Endothelial cell of umbilical vein (primary cell): ENCODE results near the gene ZFY. TPM values are rescaled to one million over a fixed set of nuclear protein-coding genes. Genes with fewer than 3 reads are reported as not detected.

ENCODE experiments used
- BruUV-seq: library from RNA; stranded (reverse); fragments of 400-500 nt; replicated peaks from 2 replicates; lab custom pipeline; 2021; lab: Mats Ljungman, UMichigan
- CTCF ChIA-PET: fragments of 300-600, 350-600 bp; sonication (Branson Sonifier 250); formaldehyde crosslinking; loops from one replicate; lab custom pipeline; 2021; ENCODE audit warnings: antibody characterized with exemption, inconsistent platforms; lab: Charles Lee
- POLR2A ChIA-PET: fragments of 300-600, 350-600 bp; sonication (Branson Sonifier 250); formaldehyde crosslinking; loops from one replicate; lab custom pipeline; 2021; ENCODE audit warnings: antibody characterized with exemption, inconsistent platforms; lab: Charles Lee
- DNase-seq: peaks from one replicate; pipeline ENCODE4 v3.0.0-alpha.2; 2011; ENCODE audit warnings: low read depth, low spot score
- FAIRE-seq: peaks from 2 replicates; lab custom pipeline; 2011; peaks lifted over from hg19 to GRCh38; lab: Jason Lieb, UNC
- H2AFZ ChIP-seq: 2 replicates; pipeline ENCODE4 v1.6.0; 2012; ENCODE audit warnings: low read depth, low read length, control low read depth, inconsistent platforms
- H3K27ac ChIP-seq: 2 replicates; pipeline ENCODE4 v1.5.1; 2011; ENCODE audit warnings: low read depth, mild to moderate bottlenecking, control low read depth, low read length, moderate library complexity; ENCODE audit not compliant: insufficient read depth
- H3K27me3 ChIP-seq, 2 experiments: 2 replicates each; pipeline versions ENCODE4 v1.6.0 to v1.6.1; 2011; ENCODE audit warnings: low read length in 2 of 2, mixed read lengths in 1 of 2; ENCODE audit not compliant: control insufficient read depth in 2 of 2, insufficient read depth in 2 of 2
- H3K36me3 ChIP-seq, 2 experiments: 2 replicates in 1 of 2; 3 replicates in 1 of 2; pipeline ENCODE4 v1.5.1; 2011; ENCODE audit warnings: low read length in 2 of 2, mild to moderate bottlenecking in 1 of 2, moderate library complexity in 1 of 2; ENCODE audit not compliant: control insufficient read depth in 2 of 2, insufficient read depth in 2 of 2; ENCODE audit errors: extremely low read depth in 1 of 2
- H3K4me1 ChIP-seq: 3 replicates; pipeline ENCODE4 v1.5.1; 2011; ENCODE audit warnings: mild to moderate bottlenecking, low read length; ENCODE audit not compliant: control insufficient read depth, insufficient read depth; ENCODE audit errors: extremely low read depth
- H3K4me2 ChIP-seq: 2 replicates; pipeline ENCODE4 v1.6.1; 2011; ENCODE audit warnings: low read length, control low read depth, mixed read lengths; ENCODE audit not compliant: insufficient read depth
- H3K4me3 ChIP-seq, 3 experiments: fragments of 200-600 bp in 1 of 3; sonication (generic), shearing (Covaris generic) in 1 of 3; replicated peaks in 1 of 3; 2 replicates each; pipeline ENCODE4 v1.5.1; 2011 to 2016; ENCODE audit warnings: control low read depth in 3 of 3, low read length in 3 of 3, mild to moderate bottlenecking in 2 of 3, inconsistent platforms in 1 of 3, low read depth in 1 of 3, moderate library complexity in 1 of 3; ENCODE audit not compliant: insufficient read depth in 1 of 3
- H3K79me2 ChIP-seq: 2 replicates; pipeline ENCODE4 v1.6.0; 2012; ENCODE audit warnings: low read length, inconsistent platforms; ENCODE audit not compliant: control insufficient read depth, insufficient read depth
- H3K9ac ChIP-seq: replicated peaks from 2 replicates; pipeline ENCODE3; 2011; ENCODE audit warnings: low read length, control low read depth; ENCODE audit not compliant: insufficient read depth; ENCODE audit errors: extremely low read depth
- H3K9me1 ChIP-seq: replicated peaks from 3 replicates; pipeline ENCODE4 v1.6.0; 2011; ENCODE audit warnings: mild to moderate bottlenecking, low read length; ENCODE audit not compliant: control insufficient read depth, insufficient read depth; ENCODE audit errors: extremely low read depth
- H3K9me3 ChIP-seq: replicated peaks from 2 replicates; pipeline ENCODE4 v1.5.1; 2012; ENCODE audit warnings: low read length, inconsistent platforms; ENCODE audit not compliant: control insufficient read depth, insufficient read depth
- H4K20me1 ChIP-seq: replicated peaks from 2 replicates; pipeline ENCODE3; 2011; ENCODE audit warnings: mild to moderate bottlenecking, low read length; ENCODE audit not compliant: control insufficient read depth, insufficient read depth; ENCODE audit errors: extremely low read depth
- CTCF ChIP-seq, 2 donors: IDR thresholded peaks; 1 replicate in 1 of 2; 2 replicates in 1 of 2; pipeline ENCODE4 v1.5.1; 2011; ENCODE audit warnings: low read length in 2 of 2, mild to moderate bottlenecking in 2 of 2, moderate library complexity in 2 of 2, control low read depth in 1 of 2, inconsistent platforms in 1 of 2, low read depth in 1 of 2; ENCODE audit not compliant: insufficient read depth in 1 of 2; ENCODE audit errors: extremely low read depth in 1 of 2
- EZH2 ChIP-seq: IDR thresholded peaks from 2 replicates; pipeline ENCODE4 v1.6.1; 2012; ENCODE audit warnings: borderline replicate concordance, low read depth, mild to moderate bottlenecking, moderate library complexity, low read length, inconsistent platforms; ENCODE audit not compliant: severe bottlenecking
- FOS ChIP-seq: IDR thresholded peaks from 2 replicates; pipeline ENCODE4 v1.6.1; 2011; ENCODE audit warnings: mild to moderate bottlenecking, low read length, moderate library complexity, borderline replicate concordance; ENCODE audit not compliant: insufficient read depth
- GATA2 ChIP-seq: IDR thresholded peaks from 2 replicates; pipeline ENCODE4 v1.7.0; 2011; ENCODE audit warnings: low read depth, mild to moderate bottlenecking, moderate library complexity, mixed read lengths, low read length; ENCODE audit not compliant: insufficient read length, insufficient read depth
- JUN ChIP-seq: IDR thresholded peaks from 2 replicates; pipeline ENCODE4 v1.6.1; 2011; ENCODE audit warnings: borderline replicate concordance, low read depth; ENCODE audit not compliant: insufficient read length, insufficient read depth
- MAX ChIP-seq: IDR thresholded peaks from 2 replicates; pipeline ENCODE4 v1.6.1; 2011; ENCODE audit not compliant: insufficient read depth, insufficient read length
- MYC ChIP-seq: IDR thresholded peaks from one replicate; pipeline ENCODE4 v1.6.1; 2011; ENCODE audit warnings: mild to moderate bottlenecking, low read depth, low read length
- POLR2A ChIP-seq: IDR thresholded peaks from 2 replicates; pipeline ENCODE4 v1.6.1; 2012; ENCODE audit warnings: low read depth, mild to moderate bottlenecking, control low read depth, low read length
- POLR2AphosphoS5 ChIP-seq: IDR thresholded peaks from 2 replicates; pipeline ENCODE4 v1.6.1; 2012; ENCODE audit warnings: low read depth, mild to moderate bottlenecking, control low read depth, low read length, moderate library complexity; ENCODE audit not compliant: insufficient read depth
- dilution Hi-C: fragments of 300-500 bp; cut with MboI; formaldehyde crosslinking; loops from one replicate; pipeline ENCODE4 v1.15.0; 2019; ENCODE audit warnings: low sequenced_read_pairs; ENCODE audit not compliant: extremely low pct_ligation_motif_present
- intact Hi-C: fragments of 100-400 bp; cut with micrococcal nuclease; formaldehyde crosslinking; loops from one replicate; pipeline ENCODE4 v1.10.0; 2022
- polyA plus RNA-seq, 4 experiments: library from polyadenylated mRNA; depleted of rRNA in 3 of 4; stranded (reverse) in 3 of 4; unstranded in 1 of 4; fragments of >200 nt; gene quantifications; 2 replicates each; pipeline versions ENCODE4 v1.2.1 to v1.2.3, GENCODE V29; 2011 to 2012; ENCODE audit warnings: missing spikeins in 1 of 4
- total RNA-seq: library from RNA; stranded (reverse); gene quantifications from 2 replicates; pipeline ENCODE4 v1.2.3, GENCODE V29; 2021

ZFY gene
- total and polyA plus RNA-seq, 2 donors (not counting 3 experiments of a cell fraction or from before 2014, with no cell fraction given), result 3.1 to 10.8 TPM

GRCh38 chrY:2893471-2893870 lies 41.7 kb upstream of the ZFY start:
- TF ChIP-seq JUN (no peak), POLR2A (no peak), POLR2AphosphoS5 (no peak), FOS (no peak), CTCF (IDR thresholded peaks at IDR 0.05; ENCODE audit: extremely low read depth in 1 of 2, insufficient read depth in 1 of 2, low read depth in 1 of 2, low read length in 2 of 2) (no peak), MYC (no peak), GATA2 (no peak), MAX (no peak), EZH2 (no peak)
- CTCF ChIA-PET, result no interaction called here
- BruUV-seq, result no TSS peak
- intact Hi-C loops, result no loop called here
- no peaks in the 10 kb centered on the region for H3K9me3 ChIP-seq
- no peak overlapping the region for H3K9ac ChIP-seq
- no peaks in the 10 kb centered on the region for H3K9me1 ChIP-seq
- no peak overlapping the region for H2AFZ ChIP-seq
- H4K20me1 ChIP-seq, result no peaks in the 10 kb centered on the region
- POLR2A ChIA-PET, result no interaction called here
- H3K4me1 ChIP-seq, result peaks cover 8% of the 10 kb centered on the region
- dilution Hi-C loops, result no loop called here
- H3K27ac ChIP-seq, result no peak overlapping the region
- FAIRE-seq, result no peak
- no peaks in the 10 kb centered on the region for H3K79me2 ChIP-seq
- no peaks in the 10 kb centered on the region for H3K27me3 ChIP-seq
- H3K4me3 ChIP-seq, result no peak overlapping the region
- no peak for DNase-seq
- no peak overlapping the region for H3K4me2 ChIP-seq
- no peaks in the 10 kb centered on the region for H3K36me3 ChIP-seq
